BE2C (cell line): ENCODE data around the gene FGF19.
"Not testable (repeated sequence)": the region's sequence is repeated elsewhere in the genome, so short reads cannot be mapped to it uniquely, and the experiment has no call there.

Experiments used
- DNase-seq: peaks from one replicate; pipeline ENCODE4 v3.0.0-alpha.2; 2020
- H3K27me3 ChIP-seq: fragments of 250-450 bp; sonication (Bioruptor Pico); 2 replicates; pipeline ENCODE4 v1.5.1; 2020; ENCODE audit warnings: mild to moderate bottlenecking
- H3K36me3 ChIP-seq: fragments of 250-450 bp; sonication (Bioruptor Pico); 2 replicates; pipeline ENCODE4 v1.5.1; 2020; ENCODE audit warnings: mild to moderate bottlenecking
- H3K4me1 ChIP-seq: fragments of 250-450 bp; sonication (Bioruptor Pico); 2 replicates; pipeline ENCODE4 v1.5.1; 2020
- H3K4me3 ChIP-seq: 2 replicates; pipeline ENCODE4 v1.5.1; 2011; ENCODE audit warnings: low read depth, low read length
- H3K9me3 ChIP-seq: fragments of 250-450 bp; sonication (Bioruptor Pico); 2 replicates; pipeline ENCODE4 v1.5.1; 2020
- CTCF ChIP-seq: IDR thresholded peaks from 2 replicates; pipeline ENCODE4 v1.5.1; 2012; ENCODE audit warnings: mild to moderate bottlenecking, low read depth, low read length

Gene FGF19

GRCh38 chr11:69696749-69697468 lies 6.9 kb downstream of the FGF19 start:
- TF ChIP-seq CTCF: no peak
- peaks cover 27% of the 10 kb centered on the region for H3K4me1 ChIP-seq
- H3K27me3 ChIP-seq: no peaks in the 10 kb centered on the region
- no peaks in the 10 kb centered on the region for H3K9me3 ChIP-seq
- no peak overlapping the region for H3K4me3 ChIP-seq
- no peaks in the 10 kb centered on the region for H3K36me3 ChIP-seq
- DNase-seq: no peak

- not testable (repeated sequence) for H3K36me3 ChIP-seq, H3K4me3 ChIP-seq, H3K9me3 ChIP-seq, DNase-seq, H3K27me3 ChIP-seq
- peaks cover 26% of the 10 kb centered on the region for H3K4me1 ChIP-seq
These were observed 7.8 kb downstream of the FGF19 start for GRCh38 chr11:69695995-69696394.

GRCh38 chr11:69695581-69695980 lies 8.2 kb downstream of the FGF19 start:
- Histone ChIP-seq H3K36me3 (no peaks in the 10 kb centered on the region), H3K4me3 (no peak overlapping the region), H3K27me3 (no peaks in the 10 kb centered on the region), H3K9me3 (no peaks in the 10 kb centered on the region), H3K4me1 (peaks cover 22% of the 10 kb centered on the region)
- no peak for TF ChIP-seq CTCF
- DNase-seq: no peak

- Histone ChIP-seq H3K4me1 (peaks cover 18% of the 10 kb centered on the region), H3K27me3 (no peaks in the 10 kb centered on the region), H3K4me3 (no peak overlapping the region), H3K9me3 (no peaks in the 10 kb centered on the region), H3K36me3 (no peaks in the 10 kb centered on the region)
- no peak for DNase-seq
- no peak for TF ChIP-seq CTCF
These were observed 9.0 kb downstream of the FGF19 start for GRCh38 chr11:69694781-69695180.

- Histone ChIP-seq H3K4me3 (no peak overlapping the region), H3K27me3 (no peaks in the 10 kb centered on the region), H3K4me1 (peaks cover 2% of the 10 kb centered on the region; the same call in 1 of the 2 replicates), H3K9me3 (no peaks in the 10 kb centered on the region), H3K36me3 (no peaks in the 10 kb centered on the region)
- no peak for TF ChIP-seq CTCF
- no peak for DNase-seq
These were observed 11.4 kb downstream of the FGF19 start for GRCh38 chr11:69692422-69692821.

- no peak for TF ChIP-seq CTCF
These were observed 12.4 kb downstream of the FGF19 start for GRCh38 chr11:69691463-69691862.

More at GRCh38 chr11:69691463-69691862, 12.4 kb downstream of the FGF19 start:
- Histone ChIP-seq H3K9me3 (no peaks in the 10 kb centered on the region), H3K36me3 (no peaks in the 10 kb centered on the region), H3K27me3 (no peaks in the 10 kb centered on the region), H3K4me3 (no peak overlapping the region), H3K4me1 (no peaks in the 10 kb centered on the region)
- no peak for DNase-seq
